ENCODE data around the gene RSPO4.

The RSPO4 gene

DNA sequence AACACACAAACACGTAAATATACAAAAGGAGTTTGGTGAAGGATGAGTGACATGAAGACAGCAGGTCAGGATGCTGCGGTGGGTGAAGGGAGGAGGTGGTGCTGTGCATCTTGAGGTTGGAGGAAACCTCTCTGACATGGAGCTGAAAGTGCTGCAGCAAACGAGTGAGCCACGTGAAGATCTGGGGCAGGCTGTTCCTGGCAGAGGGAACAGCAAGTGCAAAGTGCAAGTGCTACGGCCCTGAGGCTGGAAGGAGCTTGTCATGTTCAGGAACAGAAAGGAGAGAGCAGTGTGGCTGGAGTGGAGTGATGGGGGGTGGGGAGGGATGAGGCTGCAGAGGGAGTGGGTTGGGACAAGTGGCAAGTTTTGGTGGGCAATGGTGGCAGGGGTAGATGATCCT, 61.2 kb downstream of the RSPO4 start:
- no peak for DNase-seq

DNA sequence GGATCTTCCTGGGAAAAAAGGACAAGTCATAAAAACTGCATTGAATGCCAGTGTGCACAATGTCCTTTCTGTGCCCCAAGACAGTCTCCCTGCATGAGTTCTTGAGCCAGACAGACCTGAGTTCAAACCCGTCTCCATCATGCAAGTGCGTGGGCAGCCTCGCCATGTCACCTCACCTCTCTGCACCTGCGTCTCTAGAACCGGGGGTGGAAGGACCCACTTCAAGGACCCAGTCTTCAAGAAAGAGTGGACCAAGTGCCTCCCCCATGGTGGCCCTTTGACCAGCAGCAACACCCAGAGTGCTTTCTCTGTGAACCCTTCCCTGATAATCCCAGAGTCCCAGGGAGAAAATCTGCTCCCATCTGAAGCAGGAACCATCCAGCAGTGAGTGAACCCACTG, 62.5 kb downstream of the RSPO4 start:
- no peak for DNase-seq

DNA sequence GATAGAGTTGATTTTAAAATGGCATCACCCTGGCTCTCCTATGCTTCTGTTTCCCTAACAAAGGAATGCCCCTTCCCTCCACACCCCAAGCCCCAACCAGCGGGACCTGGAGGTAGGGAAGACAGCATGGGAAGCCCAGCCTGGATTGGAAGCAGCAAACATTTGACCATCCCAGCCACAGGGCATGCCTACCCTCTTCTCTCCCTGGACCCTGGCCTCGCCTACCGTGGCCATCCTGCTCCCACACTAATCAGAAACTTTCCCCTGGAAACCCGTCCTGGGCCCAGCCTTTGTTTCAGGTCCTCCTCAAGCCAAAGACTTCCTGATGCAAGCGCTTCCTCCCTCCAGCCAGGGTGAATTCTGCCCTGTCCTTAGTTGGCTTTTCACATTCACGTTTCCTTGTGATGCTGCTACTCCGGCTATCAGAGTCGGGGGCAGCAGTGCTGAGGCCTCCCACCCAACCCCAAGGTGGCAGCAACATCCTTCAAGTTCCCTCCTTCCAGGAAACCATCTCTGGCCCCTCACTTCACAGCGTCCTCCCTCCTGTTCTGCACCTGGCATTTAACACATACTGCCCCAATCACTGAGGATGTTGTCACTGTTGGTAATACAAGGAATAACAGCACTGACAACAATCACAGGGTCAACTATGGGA, 67.8 kb downstream of the RSPO4 start:
- no peak for DNase-seq

DNA sequence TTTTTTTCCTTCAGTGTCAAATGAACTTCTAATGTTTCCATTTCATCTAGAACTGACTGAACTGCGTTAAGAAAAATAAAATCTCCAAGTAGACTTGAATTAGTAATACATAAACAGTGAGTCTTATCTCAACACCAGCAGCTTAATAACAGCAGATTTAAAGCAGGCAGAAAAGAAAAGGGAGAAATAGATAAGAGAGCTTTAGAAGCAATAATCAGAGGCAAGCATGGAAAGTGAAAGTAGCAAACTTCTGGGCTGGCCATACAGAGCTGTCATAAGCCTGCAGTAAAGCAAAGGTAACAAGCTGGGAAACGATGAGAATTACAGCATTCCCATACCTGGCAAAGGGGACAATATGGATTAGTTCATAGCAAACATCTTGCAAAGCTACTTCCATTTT, 69.1 kb downstream of the RSPO4 start:
- no peak for DNase-seq

DNA sequence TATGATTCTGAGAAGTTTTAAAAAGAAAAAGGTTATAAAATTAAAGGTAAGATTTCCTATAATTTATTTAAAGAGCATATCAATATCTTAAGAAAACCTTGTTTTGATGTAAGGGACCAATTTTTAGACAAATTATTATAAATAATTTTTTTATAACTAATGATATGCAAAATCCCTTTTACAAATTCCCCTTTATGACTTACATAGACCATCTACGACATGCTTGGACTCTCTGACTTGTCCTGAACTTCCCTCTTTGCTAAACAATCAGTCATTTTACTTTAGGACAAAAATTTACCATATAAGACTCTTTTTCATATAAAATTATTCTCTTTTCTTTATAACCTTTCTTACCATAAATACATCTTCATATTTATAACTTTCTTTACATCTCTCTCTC, 70.7 kb downstream of the RSPO4 start:
- no peak for DNase-seq

DNA sequence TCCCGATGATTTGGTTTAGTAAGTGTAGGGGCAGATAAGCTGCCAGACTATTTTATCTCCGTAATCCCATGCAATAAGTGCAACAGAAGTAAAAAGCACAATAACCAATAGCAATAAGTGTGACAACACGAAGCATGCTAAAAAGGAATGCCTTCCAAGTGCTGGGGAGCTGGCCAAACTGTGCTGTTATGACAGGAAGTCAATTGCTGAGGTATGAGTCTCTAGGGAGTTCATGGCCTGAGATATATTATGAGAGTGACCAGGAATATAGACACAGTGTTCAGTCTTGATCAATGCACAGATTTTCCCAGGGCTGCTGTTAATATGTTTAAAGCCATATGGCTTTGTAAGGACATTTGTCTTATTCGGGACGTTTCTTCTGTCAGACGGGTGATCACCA, 75.4 kb downstream of the RSPO4 start:
- DNase-seq = no peak

DNA sequence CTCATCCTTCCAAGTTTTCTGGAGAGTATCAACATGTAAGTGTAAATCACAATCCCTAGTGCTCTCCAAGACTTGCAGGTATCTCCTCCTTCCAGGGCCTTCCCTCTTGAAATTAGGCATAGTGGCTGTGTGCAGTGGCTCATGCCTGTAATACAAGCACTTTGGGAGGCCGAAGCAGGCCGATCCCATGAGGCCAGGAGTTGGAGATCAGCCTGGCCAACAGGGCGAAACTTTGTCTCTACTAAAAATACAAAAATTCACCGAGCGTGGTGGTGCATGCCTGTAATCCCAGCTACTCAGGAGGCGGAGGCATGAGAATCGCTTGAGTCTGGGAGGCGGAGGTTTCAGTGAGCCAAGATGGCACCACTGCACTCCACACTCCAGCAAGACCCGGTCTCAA, 76.6 kb downstream of the RSPO4 start:
- DNase-seq = no peak

DNA sequence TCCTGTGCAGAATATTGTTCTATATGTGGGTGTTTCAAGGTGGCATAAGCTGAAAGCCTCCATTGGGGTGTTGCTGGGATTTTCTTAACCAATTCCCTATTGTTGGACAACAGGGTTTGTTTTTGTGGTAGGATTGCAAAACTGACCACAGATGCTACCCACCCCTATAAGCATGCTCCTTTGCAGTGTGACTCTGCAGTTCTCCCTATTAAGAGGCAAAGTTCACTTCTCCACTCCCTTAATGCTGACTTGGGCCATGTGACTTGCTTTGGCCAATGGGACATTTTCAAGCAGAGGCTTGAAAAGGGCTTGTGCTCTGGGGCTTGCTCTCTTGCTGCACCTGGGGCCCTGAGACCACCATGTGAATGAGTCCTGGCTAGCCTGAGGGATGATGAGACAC, 77.5 kb downstream of the RSPO4 start:
- DNase-seq = no peak

DNA sequence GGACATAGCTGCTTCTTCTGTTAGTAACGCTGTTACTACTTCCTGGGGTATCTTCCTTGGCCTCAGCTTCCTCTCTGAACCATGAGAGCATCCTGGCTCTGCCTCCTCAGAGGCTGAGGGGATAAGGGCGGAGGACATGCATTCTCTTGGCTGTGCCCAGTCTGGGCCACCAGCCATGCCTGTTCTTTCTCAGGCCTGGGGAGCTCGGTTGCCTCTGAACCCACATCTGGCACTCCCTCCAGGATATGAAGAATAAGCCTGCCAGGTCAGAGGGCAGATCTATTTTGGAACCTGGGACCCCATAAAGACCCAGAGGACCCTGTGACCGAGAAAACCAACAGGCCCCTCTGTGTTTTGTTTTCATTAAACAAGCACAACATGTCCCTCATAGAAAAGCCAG, 79.3 kb downstream of the RSPO4 start:
- no peak for DNase-seq

DNA sequence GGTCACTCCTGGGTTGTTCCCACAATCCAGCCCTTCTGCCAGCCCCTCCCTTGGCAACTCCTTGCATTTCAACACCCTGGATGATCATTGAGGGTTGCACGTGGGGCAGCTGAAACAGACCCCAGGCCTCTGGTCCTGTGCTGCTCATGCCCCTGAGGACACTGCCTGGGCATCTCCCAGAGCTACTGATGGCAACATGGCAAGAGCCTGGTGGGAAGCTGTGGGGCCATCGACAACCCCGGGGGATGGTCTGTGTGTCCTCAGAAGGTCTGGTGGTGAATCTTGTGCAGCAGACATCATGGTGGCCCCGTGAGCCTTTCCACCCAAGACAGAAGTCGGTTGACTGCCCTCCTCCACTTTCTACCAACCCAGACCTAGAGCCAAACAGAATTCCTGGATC, 81.0 kb downstream of the RSPO4 start:
- no peak for DNase-seq

DNA sequence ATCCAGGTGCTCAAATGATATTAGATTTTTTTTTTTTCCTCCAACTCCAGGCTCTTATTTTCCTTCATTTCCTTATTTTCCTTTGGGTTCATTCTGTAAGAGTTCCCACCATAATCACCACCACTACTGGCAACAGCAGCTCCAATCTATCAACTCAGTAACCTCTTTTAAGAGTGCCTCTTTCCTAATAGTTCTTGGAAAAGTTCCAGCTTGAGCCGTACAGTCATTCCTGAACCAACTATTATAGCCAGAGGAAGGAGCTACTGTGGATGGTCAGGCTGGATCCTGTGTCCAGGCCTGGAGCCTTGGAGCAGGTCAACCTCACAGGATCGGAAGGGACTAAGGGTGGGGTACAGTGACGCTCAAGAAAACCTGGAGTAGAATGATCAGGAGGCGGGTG, 81.8 kb downstream of the RSPO4 start:
- DNase-seq = no peak

DNA sequence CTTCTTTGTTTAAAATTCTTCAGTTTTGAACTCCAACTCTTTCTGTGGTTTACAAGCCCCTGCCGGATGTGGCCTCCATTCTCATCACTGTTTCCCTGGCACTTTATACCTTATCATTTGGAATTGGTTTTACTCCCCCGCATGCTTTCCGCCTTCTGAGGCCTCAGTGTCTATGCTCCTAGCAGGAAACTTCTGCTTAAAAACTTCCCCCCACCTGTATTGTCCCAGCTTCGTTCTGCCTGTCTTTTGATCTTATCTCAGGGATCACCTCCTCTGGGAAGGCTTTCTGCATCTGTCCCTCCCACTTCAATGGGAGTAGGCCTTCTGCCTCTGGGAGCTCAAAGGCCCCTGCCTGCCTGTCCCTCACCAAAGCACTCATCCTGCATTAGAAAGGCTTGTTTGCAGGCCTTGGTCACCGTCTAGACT, 82.6 kb downstream of the RSPO4 start:
- no peak for DNase-seq

DNA sequence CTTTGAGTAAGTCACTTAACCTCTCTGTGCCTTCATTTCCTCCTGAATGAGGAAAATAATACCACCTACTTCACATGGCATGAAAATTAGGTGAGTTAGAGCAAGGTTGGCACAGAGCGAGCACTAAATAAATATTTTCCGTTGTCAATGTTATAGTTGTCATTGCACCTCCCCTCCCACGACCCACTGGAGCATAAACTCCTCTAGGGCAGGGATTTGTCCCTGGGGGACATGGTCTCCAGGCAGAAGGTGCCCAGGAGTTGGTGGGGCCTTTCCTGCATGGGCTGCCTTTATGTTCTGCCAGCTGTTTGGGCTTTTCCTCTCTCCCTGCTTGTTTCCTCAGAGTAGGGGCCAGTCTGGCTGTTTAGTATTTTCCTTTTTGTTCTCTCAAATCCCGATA, 84.7 kb downstream of the RSPO4 start:
- DNase-seq = no peak

DNA sequence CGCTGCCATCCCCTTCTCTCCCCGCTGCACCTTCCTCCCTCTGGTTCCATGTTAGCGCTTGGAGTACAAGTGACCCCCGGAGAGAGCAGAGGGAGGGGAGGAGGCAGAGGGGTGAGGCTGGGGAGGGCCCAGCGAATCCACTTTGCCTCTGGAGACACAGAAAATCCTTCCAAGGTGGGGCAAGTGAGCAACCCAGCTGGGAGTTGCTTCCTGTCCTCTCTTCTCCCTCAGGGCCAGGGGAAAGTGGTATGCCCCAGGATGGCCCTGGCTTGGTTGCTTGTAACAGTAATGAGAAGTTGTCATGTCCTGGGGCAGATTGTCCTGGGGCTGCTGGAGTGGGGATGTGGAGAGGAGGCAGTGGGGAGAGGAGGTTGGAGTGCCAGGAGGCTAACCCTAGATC, 85.3 kb downstream of the RSPO4 start:
- DNase-seq = no peak

DNA sequence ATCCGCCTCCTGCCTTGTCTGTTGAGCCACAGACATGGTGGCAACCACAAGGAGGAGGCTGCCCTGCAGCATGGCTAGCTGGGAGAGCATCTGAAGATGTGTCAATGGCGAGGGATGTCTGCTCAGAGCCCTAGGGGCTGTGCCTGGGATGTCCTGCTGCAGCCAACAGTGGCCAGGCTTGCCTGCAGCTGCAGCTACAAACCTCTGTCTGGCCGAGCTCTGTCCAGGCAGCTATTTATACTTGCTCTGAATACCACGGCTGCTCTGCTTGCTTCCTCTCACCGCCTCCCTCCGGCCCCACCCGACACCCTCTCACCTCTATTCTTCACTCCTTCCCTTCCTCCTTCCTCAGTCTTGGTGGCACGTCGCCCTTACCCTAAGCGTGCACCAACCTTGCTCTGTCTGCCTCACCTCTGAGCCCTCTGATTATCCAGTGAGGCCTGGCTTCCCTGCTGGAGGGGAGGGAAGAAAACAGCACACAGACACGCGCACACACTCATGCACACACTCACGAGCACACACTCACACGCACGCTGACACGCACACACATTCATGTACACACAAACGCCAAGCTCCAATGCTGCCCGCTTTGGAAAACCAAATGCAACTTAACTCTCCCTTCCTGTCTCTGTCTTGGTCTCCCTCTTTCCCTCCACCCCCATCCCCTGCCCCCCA, 85.8 kb downstream of the RSPO4 start, which contains the start of gene ANGPT4:
Gene ANGPT4, minus strand, starts transcription at position 210 of the 675 bp plus-strand sequence. Its CDS starts 120 bp downstream, at position 90.
- DNase-seq = no peak

DNA sequence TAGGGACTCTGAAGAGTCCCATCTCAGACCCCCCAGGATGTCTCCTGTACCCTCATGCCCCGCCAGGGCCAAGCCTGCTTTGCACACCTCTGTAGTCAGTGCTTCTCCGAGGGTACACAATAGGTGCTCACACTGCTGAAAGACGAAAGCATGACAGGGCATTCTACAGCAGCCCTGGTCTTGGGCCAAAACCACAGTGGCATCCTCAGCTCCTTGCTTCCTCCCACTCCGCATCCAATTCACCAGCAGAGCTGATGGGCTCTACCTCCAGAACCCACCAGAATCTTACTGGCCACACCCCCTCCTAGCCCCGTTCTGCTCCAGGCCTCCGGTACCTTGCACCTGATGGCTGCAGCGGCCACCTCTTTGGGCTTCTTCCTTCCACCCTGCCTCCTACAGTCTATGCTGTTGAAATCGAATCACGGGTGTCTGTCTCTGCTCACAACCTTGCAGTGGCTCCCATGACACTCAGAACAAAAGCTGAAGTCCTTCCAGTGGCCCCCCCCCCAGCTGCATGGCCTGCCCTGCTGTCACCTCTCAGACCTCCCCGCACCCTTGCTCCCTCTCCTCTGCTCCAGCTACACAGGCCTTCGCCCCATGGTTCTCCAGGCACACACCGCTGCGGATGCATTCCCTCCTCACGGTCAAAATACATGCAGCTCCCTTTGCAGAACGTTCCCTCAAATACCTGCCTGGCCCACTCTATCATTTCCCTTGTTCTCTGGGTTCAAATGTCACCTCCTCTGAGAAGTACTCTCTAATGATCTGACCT, 87.2 kb downstream of the RSPO4 start:
- DNase-seq = no peak

DNA sequence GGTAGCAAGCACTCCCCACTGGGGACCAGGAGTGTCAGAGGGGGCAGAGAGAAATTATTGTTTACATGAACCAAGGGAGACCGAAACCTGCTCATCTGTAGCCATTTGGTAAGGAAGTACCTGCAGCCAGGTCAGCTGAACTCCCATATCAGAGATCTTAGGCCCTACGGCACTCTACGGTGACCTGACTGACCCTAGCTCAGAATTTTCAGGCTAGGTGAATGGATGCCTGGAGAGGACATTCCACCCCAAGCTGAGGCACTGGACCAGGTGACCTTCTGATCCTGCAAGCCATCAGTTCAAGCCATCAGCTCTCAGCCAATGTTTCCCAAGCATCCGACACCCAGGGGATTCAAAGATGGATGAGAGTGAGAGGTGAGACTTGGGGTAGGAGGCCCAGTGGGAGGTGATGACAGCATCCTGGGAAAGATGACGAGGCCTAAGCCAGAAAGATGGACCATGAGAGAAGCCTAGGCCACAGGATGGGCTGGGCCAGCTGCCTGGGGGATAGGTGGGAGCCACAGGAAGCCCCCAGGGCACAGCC, 88.7 kb downstream of the RSPO4 start:
- DNase-seq = no peak

DNA sequence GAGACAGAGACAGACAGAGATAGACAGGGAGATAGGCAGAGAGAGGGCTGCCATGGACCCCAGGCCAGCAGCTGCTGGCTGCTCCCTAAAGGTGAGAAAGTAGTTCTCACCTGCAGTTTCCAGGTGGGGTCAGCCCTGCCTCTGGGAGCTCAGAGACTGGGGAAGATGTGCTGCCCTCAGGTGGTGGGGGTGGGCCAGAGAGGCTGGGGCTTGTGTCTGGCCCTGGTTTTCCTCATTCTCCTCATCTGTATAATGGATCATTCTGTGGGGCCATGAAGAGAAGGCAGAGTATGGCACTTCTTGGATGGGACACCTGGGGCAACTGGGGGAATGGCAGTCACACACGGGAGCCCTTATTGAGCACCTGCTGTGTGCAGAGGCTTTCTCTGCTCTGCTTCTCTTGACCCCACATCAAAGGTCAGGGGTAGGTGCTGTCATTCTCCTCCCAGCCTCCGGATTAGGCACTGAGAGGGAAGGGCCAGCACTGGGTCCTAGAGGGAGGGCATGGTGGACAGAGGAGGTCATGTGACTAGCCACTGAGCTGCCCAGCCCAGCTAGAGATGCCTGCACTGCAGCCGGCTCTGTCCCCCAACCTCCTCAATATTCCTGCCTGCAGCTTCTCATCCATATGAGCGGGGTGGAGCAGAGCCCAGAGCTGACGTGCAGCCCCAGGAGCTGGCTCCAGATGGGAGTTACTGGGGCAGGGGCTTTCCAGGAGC, 90.1 kb downstream of the RSPO4 start:
- DNase-seq = no peak

DNA sequence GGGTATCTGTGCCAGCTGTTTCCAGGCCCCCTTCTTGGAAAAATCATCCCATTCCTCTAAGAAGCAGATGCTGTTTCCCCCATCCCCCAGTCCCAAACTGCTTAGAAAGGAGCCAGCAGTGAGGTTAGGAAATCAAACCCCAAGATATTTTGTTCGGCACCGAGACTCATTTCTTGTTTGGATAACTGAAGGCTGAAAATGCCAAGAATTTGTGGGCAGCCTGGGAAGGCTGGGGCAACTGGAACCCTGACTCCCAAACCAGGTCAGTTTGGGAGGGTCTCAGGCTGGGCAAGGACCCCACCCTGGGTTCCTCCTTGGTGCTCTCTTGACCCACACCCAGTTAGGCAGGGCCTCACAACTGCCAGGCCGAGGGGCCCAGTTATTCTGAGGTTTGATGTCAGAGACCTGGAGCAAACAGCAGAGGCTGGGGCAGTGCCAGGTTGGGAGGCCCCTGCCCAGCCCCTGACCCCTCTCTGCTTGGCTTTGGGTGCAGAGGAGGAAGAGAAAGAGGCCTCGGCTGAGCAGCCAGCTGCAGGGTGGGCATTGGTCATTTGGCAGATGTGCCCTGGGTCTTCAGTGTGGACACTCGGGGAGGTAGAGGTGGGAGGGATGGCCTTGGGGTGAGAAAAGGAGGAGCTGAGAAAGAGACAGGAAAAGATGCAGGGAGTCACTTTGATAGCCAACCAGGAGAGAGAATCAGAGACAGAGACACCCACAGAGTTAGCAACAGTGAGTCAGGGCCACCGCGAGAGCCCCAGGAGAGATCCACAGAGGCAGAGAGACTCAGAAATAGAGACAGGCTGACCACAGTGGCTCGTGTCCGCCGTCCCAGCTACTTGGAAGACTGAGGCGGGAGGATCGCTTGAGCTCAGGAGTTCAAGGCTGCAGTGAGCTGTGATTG, 91.0 kb downstream of the RSPO4 start:
- no peak for DNase-seq

DNA sequence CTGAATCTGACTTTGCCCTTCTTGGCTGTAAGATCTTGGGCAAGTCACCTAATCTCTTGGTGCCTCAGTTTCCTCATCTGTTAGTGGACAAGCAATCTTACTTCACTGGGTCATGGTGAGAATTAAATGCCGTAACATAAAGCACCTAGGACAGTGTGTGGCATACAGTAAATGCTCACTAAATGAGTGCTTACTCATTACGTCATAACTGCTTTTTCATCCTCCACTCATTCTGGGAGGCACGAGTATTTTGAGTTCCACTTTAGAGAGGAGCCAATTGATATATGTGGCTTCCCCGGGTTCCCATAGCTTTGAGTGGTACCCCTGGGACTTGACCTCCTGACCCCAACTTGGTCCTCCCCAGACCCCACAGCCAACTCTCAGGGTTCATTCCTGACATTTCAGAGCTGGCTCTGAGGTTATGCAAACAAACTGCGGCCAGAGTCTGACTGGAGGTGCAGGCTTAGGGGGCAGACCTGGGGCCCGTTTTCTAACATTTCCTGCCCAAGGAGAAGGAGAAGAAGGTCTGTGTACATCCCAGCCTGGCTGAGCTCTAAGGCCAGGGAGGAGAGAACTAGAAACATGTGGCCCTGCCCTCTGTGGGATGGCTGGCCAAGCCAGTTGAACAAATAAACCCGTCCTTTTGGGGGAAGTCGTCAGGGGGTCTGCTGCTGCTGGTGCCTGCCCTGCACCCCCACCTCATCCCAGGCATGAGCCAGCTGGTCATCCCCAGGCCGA, 91.8 kb downstream of the RSPO4 start:
- DNase-seq = no peak

DNA sequence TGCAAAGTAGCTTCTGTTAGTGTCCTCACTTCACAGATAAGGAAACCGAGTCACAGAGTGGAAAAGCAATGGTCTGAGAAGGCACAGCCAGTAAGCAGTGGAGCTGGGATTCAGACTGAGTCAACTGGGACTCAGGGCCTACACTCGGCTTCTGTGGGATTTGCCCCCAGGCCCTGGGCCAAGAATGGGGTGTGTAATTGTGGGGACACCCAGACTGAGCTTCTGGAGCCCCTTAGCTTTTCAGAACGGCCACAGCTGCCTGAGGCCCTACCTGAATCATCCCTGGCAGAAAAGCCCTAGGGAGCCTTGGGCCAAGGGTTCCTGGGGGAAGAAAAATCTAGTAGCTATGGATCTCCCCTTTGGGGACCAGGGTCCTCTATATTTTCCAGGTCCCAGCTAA, 92.5 kb downstream of the RSPO4 start:
- no peak for DNase-seq

Data from T1000 (cell line).